Erythroblast (primary cell): ENCODE results near the gene ASCC1.

Experiments
- GATA1 ChIP-seq: IDR thresholded peaks from 2 replicates; pipeline ENCODE4 v1.6.1; 2011; ENCODE audit warnings: low read depth, mild to moderate bottlenecking, control low read depth, low read length, moderate library complexity
- POLR2A ChIP-seq: IDR thresholded peaks from 2 replicates; pipeline ENCODE4 v1.6.1; 2011; ENCODE audit warnings: mild to moderate bottlenecking, low read length

GRCh38 chr10:72086466-72087391 lies 129.3 kb downstream of the ASCC1 start:
- TF ChIP-seq POLR2A, result no peak
- no peak for TF ChIP-seq GATA1
